SU-DHL-6 (cell line): Measurements from ENCODE around the gene OLR1.

Source experiments
- H2AFZ ChIP-seq: fragments of 200-600 bp; sonication (generic); 2 replicates; pipeline ENCODE4 v1.6.1; 2014; ENCODE audit warnings: low read depth, mild to moderate bottlenecking, moderate library complexity, mixed read lengths, antibody characterized with exemption, low read length; ENCODE audit not compliant: severe bottlenecking
- H3F3A ChIP-seq: fragments of 200-600 bp; shearing (Covaris generic); 2 replicates; pipeline ENCODE4 v1.6.0; 2016; ENCODE audit warnings: antibody characterized with exemption, mild to moderate bottlenecking; ENCODE audit not compliant: insufficient read depth
- H3K27ac ChIP-seq: fragments of 200-600 bp; sonication (generic); 2 replicates; pipeline ENCODE4 v1.5.1; 2016; ENCODE audit warnings: low read depth, mild to moderate bottlenecking, low read length, moderate library complexity, mixed read lengths
- H3K27me3 ChIP-seq: fragments of 200-600 bp; sonication (generic), shearing (Covaris generic); 2 replicates; pipeline ENCODE4 v1.6.0; 2014; ENCODE audit warnings: mild to moderate bottlenecking, low read length
- H3K36me3 ChIP-seq: fragments of 200-600 bp; sonication (generic); 2 replicates; pipeline ENCODE4 v1.6.1; 2014; ENCODE audit warnings: mild to moderate bottlenecking, low read length, mixed read lengths
- H3K4me2 ChIP-seq: fragments of 300-600, 200-600 bp; shearing (Covaris generic), sonication (generic); 2 replicates; pipeline ENCODE4 v1.6.0; 2014; ENCODE audit warnings: low read length, low read depth, mild to moderate bottlenecking; ENCODE audit not compliant: poor library complexity, severe bottlenecking
- H3K4me3 ChIP-seq: fragments of 200-600 bp; sonication (generic); 2 replicates; pipeline ENCODE4 v1.5.1; 2014; ENCODE audit warnings: antibody characterized with exemption, low read length, mild to moderate bottlenecking, mixed read lengths; ENCODE audit not compliant: insufficient read depth, poor library complexity, severe bottlenecking
- H3K79me2 ChIP-seq: fragments of 200-600 bp; sonication (generic); 2 replicates; pipeline ENCODE4 v1.6.1; 2014; ENCODE audit warnings: mild to moderate bottlenecking, low read length, moderate library complexity; ENCODE audit not compliant: insufficient read depth
- H3K9ac ChIP-seq: fragments of 200-600 bp; sonication (generic); 2 replicates; pipeline ENCODE4 v1.7.0; 2014; ENCODE audit warnings: mild to moderate bottlenecking, low read length
- H3K9me2 ChIP-seq: fragments of 200-600 bp; sonication (generic); replicated peaks from 2 replicates; pipeline ENCODE4 v1.6.1; 2014; ENCODE audit warnings: low read length; ENCODE audit not compliant: insufficient read depth
- H3K9me3 ChIP-seq: fragments of 200-600 bp; sonication (generic); 2 replicates; pipeline ENCODE4 v1.6.1; 2014; ENCODE audit warnings: low read length, mixed read lengths; ENCODE audit not compliant: insufficient read depth
- H4K20me1 ChIP-seq: fragments of 200-600 bp; sonication (generic); 2 replicates; pipeline ENCODE4 v1.6.1; 2014; ENCODE audit warnings: low read depth, mild to moderate bottlenecking, antibody characterized with exemption, low read length, moderate library complexity, mixed read lengths
- CTCF ChIP-seq: fragments of 200-600 bp; sonication (generic); IDR thresholded peaks from one replicate; pipeline ENCODE4 v1.5.1; 2017; ENCODE audit warnings: antibody characterized with exemption, mild to moderate bottlenecking, low read length, moderate library complexity; ENCODE audit not compliant: insufficient read depth, poor library complexity, severe bottlenecking
- EZH2phosphoT487 ChIP-seq: fragments of 200-600 bp; sonication (generic), shearing (Covaris generic); conservative IDR thresholded peaks from 2 replicates; pipeline ENCODE4 v1.6.1; 2018; ENCODE audit warnings: mild to moderate bottlenecking, antibody characterized with exemption, low read length, moderate library complexity, mixed read lengths

The OLR1 gene

GRCh38 chr12:10142976-10143589, 28.8 kb downstream of the OLR1 start:
- H3K36me3 ChIP-seq = no peaks in the 10 kb centered on the region
- H3K4me3 ChIP-seq = no peak overlapping the region
- no peak overlapping the region for H3K9ac ChIP-seq
- no peaks in the 10 kb centered on the region for H4K20me1 ChIP-seq
- no peaks in the 10 kb centered on the region for H3F3A ChIP-seq
- H3K9me2 ChIP-seq = no peaks in the 10 kb centered on the region
- TF ChIP-seq CTCF = no peak
- TF ChIP-seq EZH2phosphoT487 = no peak
- H3K4me2 ChIP-seq = no peak overlapping the region
- no peak overlapping the region for H2AFZ ChIP-seq
- no peaks in the 10 kb centered on the region for H3K79me2 ChIP-seq
- no peak overlapping the region for H3K27ac ChIP-seq
- H3K9me3 ChIP-seq = no peaks in the 10 kb centered on the region
- no peaks in the 10 kb centered on the region for H3K27me3 ChIP-seq

GRCh38 chr12:10140001-10140400, 31.9 kb downstream of the OLR1 start:
- no peak for TF ChIP-seq EZH2phosphoT487
- TF ChIP-seq CTCF = no peak
- Histone ChIP-seq H3K36me3 (no peaks in the 10 kb centered on the region), H3K4me3 (no peak overlapping the region), H3K27ac (no peak overlapping the region), H3K4me2 (no peak overlapping the region), H2AFZ (no peak overlapping the region), H3K79me2 (no peaks in the 10 kb centered on the region), H3K9ac (no peak overlapping the region), H4K20me1 (no peaks in the 10 kb centered on the region), H3K9me2 (no peaks in the 10 kb centered on the region), H3K9me3 (no peaks in the 10 kb centered on the region), H3F3A (no peaks in the 10 kb centered on the region), H3K27me3 (no peaks in the 10 kb centered on the region)

- Histone ChIP-seq H4K20me1 (no peaks in the 10 kb centered on the region), H3K9ac (no peak overlapping the region), H3K9me2 (no peaks in the 10 kb centered on the region), H2AFZ (no peak overlapping the region), H3K27ac (no peak overlapping the region), H3K36me3 (no peaks in the 10 kb centered on the region), H3K79me2 (no peaks in the 10 kb centered on the region), H3K4me3 (no peak overlapping the region), H3K9me3 (no peaks in the 10 kb centered on the region), H3K27me3 (no peaks in the 10 kb centered on the region), H3K4me2 (no peak overlapping the region), H3F3A (no peaks in the 10 kb centered on the region)
- TF ChIP-seq EZH2phosphoT487 (no peak), CTCF (no peak)
Measured at GRCh38 chr12:10136637-10137205, 35.2 kb downstream of the OLR1 start.
